GM21367 (cell line): Measurements from ENCODE around the gene APBA2.
"Not testable (repeated sequence)": the region's sequence is repeated elsewhere in the genome, so short reads cannot be mapped to it uniquely, and the experiment has no call there.

ENCODE experiments used
- ATAC-seq: cut with Tn5 transposase; IDR thresholded peaks from one replicate; pipeline ENCODE4 v1.9.1; 2021; ENCODE audit not compliant: unreplicated experiment

The APBA2 gene

DNA sequence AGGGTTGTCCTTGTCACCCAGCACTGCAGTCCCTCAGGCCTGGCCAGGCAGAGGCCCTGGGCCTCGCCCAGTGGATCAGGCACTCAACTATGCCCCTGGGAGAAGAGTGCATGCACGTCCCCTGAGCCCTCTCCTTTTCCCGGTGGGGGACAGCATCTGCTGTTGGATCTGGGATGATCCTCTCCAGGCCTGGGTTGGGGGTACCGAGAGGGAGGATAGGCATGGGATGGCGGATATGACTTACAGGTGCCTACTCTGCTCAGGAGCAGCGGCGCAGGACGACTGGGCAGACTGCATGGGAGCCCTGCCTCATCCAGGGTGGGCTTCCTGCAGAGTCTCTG, 9.0 kb upstream of the APBA2 start:
- no peak for ATAC-seq

GRCh38 chr15:28878209-28878608, 7.6 kb upstream of the APBA2 start:
- ATAC-seq = no peak

GRCh38 chr15:28879551-28879950, 6.2 kb upstream of the APBA2 start:
- ATAC-seq = no peak

- ATAC-seq = no peak
Observed at GRCh38 chr15:28880680-28881079, 5.1 kb upstream of the APBA2 start.

- no peak for ATAC-seq
Observed at GRCh38 chr15:28881170-28881569, 4.6 kb upstream of the APBA2 start.

DNA sequence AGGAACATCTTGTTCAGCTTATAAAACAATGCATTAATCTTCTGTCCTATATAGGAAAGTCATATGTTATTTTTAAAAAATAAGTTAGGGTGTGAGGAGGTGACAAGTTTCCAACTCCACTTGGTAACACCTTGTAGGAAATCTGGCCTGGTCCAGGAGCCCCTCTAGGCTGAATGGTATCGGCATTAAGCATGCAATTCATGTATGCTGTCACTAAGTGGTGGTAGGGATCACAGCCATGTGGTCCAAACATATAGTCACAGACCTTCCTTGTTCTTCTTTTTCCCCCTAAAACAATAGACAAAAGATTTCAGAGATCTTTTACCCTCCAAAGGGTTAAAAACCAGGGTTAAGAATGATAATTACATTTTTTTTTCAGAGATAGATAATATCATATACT, 4.2 kb upstream of the APBA2 start:
- ATAC-seq = no peak

DNA sequence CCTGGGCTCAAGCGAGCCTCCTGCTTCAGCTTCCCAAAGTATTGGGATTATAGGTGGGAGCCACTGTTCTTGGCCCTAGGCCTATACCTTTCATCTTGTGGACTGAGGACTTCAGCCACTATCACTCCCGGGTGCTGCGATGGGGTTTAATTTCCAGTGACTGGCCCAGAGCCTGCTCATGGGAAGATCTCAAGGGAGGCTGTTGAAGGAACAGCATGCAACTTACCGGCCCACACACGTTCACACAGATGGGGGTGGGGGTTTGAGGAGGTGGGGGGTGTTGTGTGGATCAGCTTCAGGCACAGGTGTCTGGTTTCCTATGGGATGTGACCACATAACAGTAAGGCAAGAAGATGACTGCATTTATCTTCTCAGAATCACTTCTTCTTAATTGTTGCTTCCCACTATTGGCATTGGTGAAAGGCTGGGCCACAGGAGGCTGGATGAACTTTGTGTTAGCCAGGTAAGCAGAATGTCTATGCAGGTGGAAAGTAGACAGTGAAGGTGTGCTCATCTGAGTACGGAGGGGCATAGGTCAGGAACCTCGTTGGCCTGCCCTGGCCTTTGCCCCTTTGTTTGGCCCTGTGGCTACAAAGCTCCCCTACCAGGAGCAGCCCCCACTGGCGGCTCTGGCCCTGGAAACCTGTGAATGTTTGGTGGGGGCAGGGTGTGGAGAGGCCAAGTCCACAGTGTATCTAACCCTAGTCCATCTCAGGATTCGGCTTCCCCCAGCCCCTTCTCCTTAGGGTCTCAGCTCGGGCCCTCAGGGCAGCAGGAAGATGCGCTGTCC, 1.4 kb upstream of the APBA2 start:
- ATAC-seq = no peak

- ATAC-seq = no peak
Observed at GRCh38 chr15:28885128-28885629, 595 bp upstream of the APBA2 start.

DNA sequence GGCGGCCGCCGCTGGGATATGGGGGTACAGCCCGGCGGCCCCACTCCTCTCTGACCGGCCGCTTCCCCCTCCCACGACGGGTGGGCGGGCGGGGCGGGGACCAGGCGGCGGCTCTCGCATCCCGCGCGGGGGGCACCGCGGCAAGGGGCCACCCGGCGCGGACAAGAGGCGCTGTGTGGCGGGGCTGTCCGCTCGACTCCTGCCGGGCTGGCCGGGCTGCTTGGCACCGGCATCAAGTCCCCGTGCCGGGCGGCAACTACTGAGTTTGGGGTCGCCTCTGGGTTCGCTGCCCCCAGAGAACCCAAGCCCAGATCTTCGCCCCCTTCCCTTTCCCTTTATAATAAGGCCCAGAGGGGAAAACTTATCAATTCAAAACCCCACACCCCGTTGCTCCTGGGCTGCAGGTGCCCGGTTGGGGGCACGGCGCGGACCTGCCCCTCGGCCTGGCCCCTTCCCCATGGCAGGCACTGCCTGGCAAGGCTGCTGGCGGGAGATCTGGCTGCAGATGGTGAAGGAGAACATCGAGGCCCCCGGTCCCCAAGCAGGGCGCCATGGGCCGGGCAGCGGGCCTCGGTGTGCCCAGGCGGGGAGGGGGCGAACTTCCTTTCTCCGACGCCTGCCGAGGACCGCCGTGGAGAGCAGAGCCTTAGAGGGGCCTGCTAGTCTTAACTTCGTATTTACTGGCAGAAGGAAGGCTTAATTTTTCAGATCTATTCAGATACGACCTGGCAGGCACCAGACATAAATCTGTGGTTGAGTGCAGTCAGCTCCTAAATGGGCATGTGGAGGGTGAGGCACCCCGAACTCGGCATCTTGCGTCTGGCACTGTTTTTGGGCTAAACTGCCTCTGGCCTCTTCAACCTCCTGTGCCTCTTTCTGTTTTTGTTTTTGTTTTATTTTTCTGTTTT, 911 bp downstream of the APBA2 start:
- ATAC-seq = no peak

GRCh38 chr15:28887339-28888174, 1.8 kb downstream of the APBA2 start:
- no peak for ATAC-seq

DNA sequence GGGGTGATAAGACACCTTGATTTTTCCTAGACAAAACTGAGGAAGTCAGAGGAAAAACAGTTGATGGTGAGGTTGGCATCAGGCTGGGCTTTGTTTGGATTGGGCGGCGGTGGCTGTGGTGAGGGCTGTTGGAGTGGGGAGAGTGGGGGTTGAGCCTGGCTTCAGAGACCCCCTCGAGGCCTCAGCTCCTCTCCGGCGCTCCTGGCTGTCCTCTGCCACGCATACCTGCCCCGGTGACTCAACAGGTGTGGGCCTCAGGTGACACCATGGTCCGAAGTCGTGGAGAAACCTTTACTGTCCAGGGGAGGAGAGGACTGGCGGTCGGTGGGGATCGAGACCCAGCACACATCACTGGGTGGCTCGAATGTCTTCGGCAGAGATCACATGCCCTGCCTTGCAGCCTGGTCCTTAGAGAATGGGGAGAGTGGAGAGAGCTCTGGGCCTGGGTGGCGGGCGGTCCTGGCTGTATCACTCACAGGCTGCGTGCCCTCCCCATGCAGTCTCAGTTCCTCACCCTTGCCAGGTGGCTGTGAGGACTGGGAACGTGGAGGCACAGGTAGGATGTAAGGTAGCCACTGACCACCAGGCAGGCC, 2.6 kb downstream of the APBA2 start:
- no peak for ATAC-seq

DNA sequence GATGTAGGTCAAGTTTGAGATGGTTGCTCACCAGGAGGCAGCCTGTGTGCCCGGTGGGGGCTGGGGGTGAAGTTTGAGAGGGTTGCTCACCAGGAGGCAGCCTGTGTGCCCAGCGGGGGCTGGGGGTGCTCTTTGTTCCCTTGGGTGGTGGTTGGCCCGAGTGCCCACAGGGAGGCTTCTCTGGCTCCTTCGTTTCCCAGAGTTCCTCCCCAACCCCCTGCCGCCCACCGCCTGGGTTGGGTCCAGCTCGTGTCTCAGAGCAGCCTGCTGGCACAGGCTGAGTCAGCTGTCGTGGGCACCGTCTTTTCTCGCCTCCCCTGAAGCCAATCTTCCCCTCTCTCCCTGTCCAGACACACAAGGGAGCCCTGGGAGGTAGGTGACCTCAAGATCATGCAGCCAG, 3.1 kb downstream of the APBA2 start:
- ATAC-seq = no peak

- ATAC-seq = no peak
Observed at GRCh38 chr15:28889346-28889745, 3.6 kb downstream of the APBA2 start.

- ATAC-seq = not testable (repeated sequence)
Observed at GRCh38 chr15:28889871-28890270, 4.1 kb downstream of the APBA2 start.

DNA sequence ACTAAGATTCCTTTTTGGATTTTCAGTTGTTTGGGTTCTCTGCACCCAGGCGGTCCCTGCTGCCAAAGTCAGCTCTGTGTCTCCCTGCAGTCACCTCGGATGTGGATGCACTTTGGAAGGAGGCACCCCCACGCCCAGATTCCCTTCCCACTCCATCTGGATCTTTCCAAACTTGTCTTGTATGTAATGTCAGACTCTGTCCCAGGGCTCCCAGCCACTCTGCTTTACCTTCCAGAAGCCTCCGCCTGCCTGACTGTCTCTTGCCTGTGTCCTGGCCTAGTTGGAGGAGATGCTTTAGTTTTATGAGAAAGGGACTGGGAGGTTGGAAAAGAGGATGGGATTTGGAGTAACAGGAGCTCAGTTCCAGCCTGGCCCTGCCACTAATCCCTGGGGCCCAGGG, 4.5 kb downstream of the APBA2 start:
- ATAC-seq = not testable (repeated sequence)

DNA sequence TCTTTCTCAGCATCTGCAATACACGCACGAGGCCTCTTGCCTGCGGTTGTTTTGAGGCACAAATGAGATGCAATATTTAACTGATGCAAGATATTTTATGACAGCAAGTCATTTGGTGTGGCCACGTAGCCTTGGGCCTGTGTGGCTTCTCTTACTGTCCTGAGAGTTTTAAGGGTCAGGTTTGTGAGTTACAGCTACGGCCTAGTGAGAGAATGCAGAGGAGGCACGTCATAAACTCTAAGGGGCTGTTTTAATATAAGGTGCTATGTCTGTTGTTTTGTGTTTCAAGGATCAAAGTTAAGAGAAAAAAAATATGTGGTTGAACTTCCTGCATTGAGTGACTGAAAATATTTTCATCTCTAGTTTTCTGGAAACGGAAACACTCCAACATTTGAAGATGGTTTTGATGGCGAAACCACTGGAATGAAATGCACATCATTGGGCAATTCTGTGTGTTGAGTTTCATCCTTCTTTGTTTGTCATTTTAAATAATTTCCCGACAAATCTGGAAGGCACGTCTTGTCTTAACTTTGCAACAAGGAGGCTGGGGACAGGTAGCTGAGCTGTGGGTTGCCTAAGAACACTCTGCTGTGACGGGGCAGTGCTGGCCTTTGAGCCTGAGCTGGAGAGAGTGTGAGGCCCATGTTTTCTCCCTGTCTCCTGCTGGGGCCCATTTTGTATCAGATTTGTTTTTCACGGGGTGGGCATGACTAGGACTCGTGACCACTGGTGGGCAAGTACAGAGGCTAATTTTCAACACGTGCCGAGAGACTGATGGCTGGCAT, 5.1 kb downstream of the APBA2 start:
- ATAC-seq = no peak

- ATAC-seq = no peak
Observed at GRCh38 chr15:28891588-28891987, 5.8 kb downstream of the APBA2 start.

GRCh38 chr15:28892789-28893610, 7.2 kb downstream of the APBA2 start:
- no peak for ATAC-seq

DNA sequence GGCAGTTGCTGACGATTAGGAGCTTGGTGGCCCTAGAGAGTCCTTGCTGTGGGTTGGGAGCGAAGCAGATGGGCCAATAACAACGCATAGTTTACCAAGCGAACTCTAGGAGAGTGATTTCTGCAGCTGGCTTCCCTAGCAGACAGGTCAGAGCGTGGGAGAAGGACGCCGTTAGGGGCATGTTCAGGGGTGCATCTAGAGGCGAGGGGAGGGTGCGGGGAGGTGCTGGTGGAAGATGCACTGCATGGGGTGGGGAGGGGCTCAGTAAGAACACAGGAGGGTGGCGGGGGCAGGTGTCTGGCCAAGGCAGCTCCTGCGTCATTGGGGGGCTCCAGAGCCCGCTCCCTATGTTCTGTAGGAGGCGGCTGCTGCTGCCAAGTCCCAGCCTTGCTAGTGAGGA, 8.9 kb downstream of the APBA2 start:
- no peak for ATAC-seq
